H1 (cell line): Measurements from ENCODE around the gene SIX4. TPM values are rescaled to one million over a fixed set of nuclear protein-coding genes. Genes with fewer than 3 reads are reported as not detected.

Experiments
- CTBP2 ChIP-seq: IDR thresholded peaks from 2 replicates; pipeline ENCODE4 v1.7.0; 2011; ENCODE audit warnings: borderline replicate concordance, mild to moderate bottlenecking, moderate library complexity, mixed read lengths, low read length; ENCODE audit not compliant: insufficient read depth, insufficient read length
- JUN ChIP-seq: IDR thresholded peaks from 2 replicates; pipeline ENCODE4 v1.6.1; 2011; ENCODE audit warnings: low read depth, mild to moderate bottlenecking, improper control_type of control experiment, low read length
- POLR2A ChIP-seq, 2 experiments: IDR thresholded peaks; 1 replicate in 1 of 2; 2 replicates in 1 of 2; pipeline ENCODE4 v1.6.1; 2011; ENCODE audit warnings: low read depth in 2 of 2, low read length in 2 of 2, mild to moderate bottlenecking in 2 of 2; ENCODE audit errors: control extremely low read depth in 1 of 2
- RNF2 ChIP-seq: fragments of 200-900, 300-1000 bp; sonication (generic); IDR thresholded peaks from 2 replicates; pipeline ENCODE4 v1.7.1; 2016; ENCODE audit warnings: borderline replicate concordance, low read depth, mild to moderate bottlenecking, antibody characterized with exemption, low read length; ENCODE audit not compliant: poor library complexity, severe bottlenecking; ENCODE audit errors: missing control alignments
- polyA plus RNA-seq, 7 experiments: library from polyadenylated mRNA; depleted of rRNA in 3 of 7; stranded (reverse) in 5 of 7; unstranded in 2 of 7; fragments of >200 nt in 5 of 7; fragments of 200-250 nt in 2 of 7; gene quantifications; 1 replicate in 5 of 7; 2 replicates in 1 of 7; 4 replicates in 1 of 7; pipeline versions ENCODE4 v1.2.1 to v1.2.3, GENCODE V29; 2011 to 2013; ENCODE audit warnings: missing spikeins in 2 of 7, mixed read lengths in 2 of 7
- total RNA-seq: library from RNA; stranded (reverse); fragmentation: NEBNext Ultra II Directional; extraction: Animal tissue kit (Norgen Biotek cat#: 25700); gene quantifications from 2 replicates; pipeline ENCODE4 v1.2.1, GENCODE V29; 2021

The SIX4 gene
- total and polyA plus RNA-seq, 2 of the 8 experiments (the other 6 are each of a cell fraction or from before 2014, with no cell fraction given) = 9.0 to 38.9 TPM

- TF ChIP-seq RNF2 (no peak), JUN (no peak), POLR2A (IDR thresholded peaks at IDR 0.05; ENCODE audit: control extremely low read depth in 1 of 2, low read depth in 2 of 2, low read length in 2 of 2) (no peak), CTBP2 (no peak)
Measured at GRCh38 chr14:60744566-60744965, 20.4 kb upstream of the SIX4 start (continued).
